ENCODE data around the gene ITIH4.
A peak's percentile ranks its signal among the peaks of the same experiment; 100 is the strongest.

Gene ITIH4

DNA sequence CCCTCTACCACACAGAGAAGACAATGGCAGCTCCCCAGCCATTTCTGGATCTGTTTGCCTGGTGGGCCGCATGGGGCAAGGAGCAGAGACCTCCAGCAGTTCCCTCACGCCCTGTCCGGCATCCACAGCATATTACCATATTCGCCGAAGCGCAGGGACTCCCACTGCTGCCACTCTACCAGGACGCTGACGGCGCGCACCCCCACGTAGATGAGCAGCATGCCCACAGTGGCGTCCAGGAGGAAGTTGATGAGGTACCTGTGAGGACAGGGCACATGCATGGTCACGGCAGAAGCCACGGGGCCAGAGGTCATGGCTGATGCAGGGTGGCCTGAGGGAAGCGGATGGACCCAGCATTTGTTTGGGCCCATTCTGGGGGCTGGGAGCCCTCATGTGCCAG is 19.2 kb upstream of the ITIH4 start:
- TF ChIP-seq CTCF (conservative IDR thresholded peaks at IDR 0.05), result no peak
- no peak overlapping the region for H3K27ac ChIP-seq

GRCh38 chr3:52848617-52849016 is 18.1 kb upstream of the ITIH4 start:
- no peak for TF ChIP-seq CTCF (conservative IDR thresholded peaks at IDR 0.05)
- no peak overlapping the region for H3K27ac ChIP-seq

DNA sequence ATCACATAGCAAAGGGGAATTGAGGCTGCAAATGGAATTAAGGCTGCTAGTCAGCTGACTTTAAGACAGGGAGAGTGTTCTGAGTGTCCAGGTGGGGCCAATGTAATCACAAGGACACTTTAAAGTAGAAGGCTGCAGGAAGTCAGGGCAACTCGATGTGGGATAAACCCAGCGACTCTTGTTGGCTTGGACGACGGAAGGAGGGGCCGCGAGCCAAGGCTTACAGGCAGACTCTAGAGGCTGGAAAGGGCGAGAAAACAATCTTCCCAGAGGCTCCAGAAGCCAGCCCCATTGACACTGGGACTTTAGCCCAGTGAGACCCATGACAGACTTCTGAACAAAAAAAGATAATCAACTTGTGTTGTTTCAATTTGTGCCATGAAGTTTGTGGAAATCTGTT is 17.3 kb upstream of the ITIH4 start:
- H3K27ac ChIP-seq, result no peak overlapping the region
- no peak for TF ChIP-seq CTCF (conservative IDR thresholded peaks at IDR 0.05)

DNA sequence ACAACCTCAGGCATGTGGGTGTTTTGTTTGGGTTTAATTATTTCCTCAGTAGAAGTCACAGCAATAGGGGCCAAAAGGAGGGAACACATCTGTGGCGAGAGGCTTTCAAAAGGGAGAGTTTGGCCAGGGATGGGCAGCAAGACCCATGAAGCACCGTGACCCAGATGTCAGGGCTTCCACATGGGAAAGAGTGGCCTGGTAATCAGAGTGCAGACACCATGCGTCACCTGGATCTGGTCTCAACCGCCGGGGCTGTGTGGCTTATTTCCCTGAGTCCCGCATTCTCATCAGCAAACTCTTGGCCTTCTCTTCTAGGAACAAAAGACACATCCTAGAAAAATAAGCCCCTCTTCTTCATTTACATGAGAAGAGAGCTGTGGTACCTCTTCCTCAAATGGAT is 16.8 kb upstream of the ITIH4 start:
- no peak for TF ChIP-seq CTCF (conservative IDR thresholded peaks at IDR 0.05)
- H3K27ac ChIP-seq, result no peak overlapping the region

DNA sequence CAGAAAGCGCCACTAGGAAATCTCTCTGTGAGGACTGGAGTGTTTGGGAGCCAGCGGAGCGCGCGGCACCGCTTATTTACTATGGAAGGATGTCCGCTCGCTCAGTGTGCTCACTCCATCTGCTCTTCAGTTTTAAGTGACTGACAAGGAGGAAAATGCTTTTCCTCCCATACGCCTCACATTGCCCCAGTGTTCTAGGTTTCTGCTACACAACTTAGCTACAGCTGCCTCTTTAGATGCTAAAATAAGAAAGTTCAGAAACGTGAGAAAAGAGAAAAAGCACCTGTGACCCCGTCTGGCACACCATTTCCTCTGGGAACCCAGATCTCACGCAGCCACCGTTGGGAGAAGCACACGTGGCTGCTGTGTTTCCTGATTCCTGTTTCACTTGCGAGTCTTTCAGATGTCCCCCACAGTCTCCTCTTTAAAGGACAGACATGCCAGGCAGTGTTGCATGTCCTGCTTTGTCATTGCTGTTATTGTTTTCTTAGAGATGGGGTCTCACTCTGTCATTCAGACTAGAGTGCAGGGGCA is 16.0 kb upstream of the ITIH4 start:
- no peak overlapping the region for H3K27ac ChIP-seq
- no peak for TF ChIP-seq CTCF (conservative IDR thresholded peaks at IDR 0.05)

DNA sequence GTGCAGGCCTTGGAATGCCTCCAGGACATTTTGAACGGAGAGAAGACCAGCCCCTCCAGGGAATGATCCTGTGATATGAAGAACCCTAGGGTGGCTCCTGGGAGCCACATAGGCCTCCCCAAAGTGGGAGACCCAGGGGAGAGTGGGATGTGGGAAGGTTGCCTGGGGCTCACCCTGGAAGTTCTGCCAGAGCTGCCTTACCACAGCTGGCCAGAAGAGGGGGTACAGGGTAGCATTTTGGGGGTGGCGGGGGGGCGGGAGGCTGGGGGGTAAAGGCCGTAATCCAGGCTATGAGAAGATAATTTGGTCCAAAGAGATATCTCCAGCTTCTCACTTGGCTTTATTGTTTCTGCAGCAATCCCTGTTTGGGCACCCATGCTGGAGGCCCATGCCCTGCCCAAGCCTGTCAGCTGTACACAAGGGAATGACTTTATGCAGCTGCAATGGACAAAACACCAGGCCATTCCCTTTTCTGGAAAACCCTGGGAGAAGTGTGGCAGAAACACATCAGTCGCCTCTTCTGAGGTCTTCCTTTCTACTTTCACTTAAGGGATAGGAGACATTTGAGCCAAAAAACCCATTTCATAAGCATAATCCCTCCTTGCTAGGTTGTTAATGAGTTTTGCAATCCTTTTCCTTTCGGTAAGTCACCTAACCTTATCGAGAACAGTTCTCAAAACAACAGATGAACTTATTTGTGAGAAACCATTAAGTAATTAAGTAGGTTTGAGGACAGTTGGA is 15.4 kb upstream of the ITIH4 start:
- no peak overlapping the region for H3K27ac ChIP-seq
- 0 out of 2 replicates have a peak, but pooled peaks have one; percentile 31 for TF ChIP-seq CTCF (conservative IDR thresholded peaks at IDR 0.05)

DNA sequence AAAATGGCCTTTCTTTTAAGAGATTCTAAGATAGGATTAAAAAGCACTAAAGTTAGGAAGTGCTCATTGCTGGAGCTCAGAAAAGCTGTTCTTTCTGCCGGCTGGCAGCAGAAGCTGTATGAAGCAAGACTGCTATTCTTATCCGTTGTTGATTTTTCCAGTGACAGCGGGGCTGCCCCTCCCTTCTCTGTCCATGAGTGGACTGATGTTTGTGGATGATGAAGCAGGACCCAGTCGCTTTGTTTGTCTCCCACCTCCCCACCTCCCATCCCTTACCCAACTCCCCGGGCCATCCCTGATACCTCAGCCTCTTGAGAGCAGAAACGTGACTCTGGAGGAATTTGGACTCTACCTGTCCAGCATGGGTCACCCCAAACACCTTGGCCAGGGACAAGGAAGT is 14.7 kb upstream of the ITIH4 start:
- H3K27ac ChIP-seq, result no peak overlapping the region
- no peak for TF ChIP-seq CTCF (conservative IDR thresholded peaks at IDR 0.05)
